GM12878 (cell line): ENCODE measurements around the gene TRIM4. TPM values are rescaled to one million over a fixed set of nuclear protein-coding genes. Genes with fewer than 3 reads are reported as not detected.

Source experiments
- ATAC-seq: fragments of 200-7000 bp; cut with Tn5 transposase; 3 replicates; pipeline ENCODE4 v1.9.1; 2020; ENCODE audit warnings: mild to moderate bottlenecking, moderate library complexity
- BruUV-seq: library from RNA; stranded (reverse); fragments of 400-500 nt; replicated peaks from 2 replicates; lab custom pipeline; 2021; lab: Mats Ljungman, UMichigan
- CTCF ChIA-PET: fragments of 300-600 bp; sonication (Branson Sonifier 250); formaldehyde crosslinking; extraction: SDS; loops from one replicate; lab custom pipeline; 2021; ENCODE audit warnings: inconsistent platforms; lab: Yijun Ruan, JAX
- POLR2A ChIA-PET: fragments of 350-600 bp; formaldehyde crosslinking; extraction: SDS; loops from one replicate; lab custom pipeline; 2021; ENCODE audit warnings: inconsistent platforms; lab: Charles Lee
- RAD21 ChIA-PET: fragments of 300-600 bp; sonication (Branson Sonifier 250); formaldehyde crosslinking; loops from one replicate; lab custom pipeline; 2023; ENCODE audit warnings: antibody characterized with exemption; ENCODE audit not compliant: unreplicated experiment; lab: Charles Lee
- SMC1A ChIA-PET: fragments of 300-600 bp; sonication (Branson Sonifier 250); formaldehyde crosslinking; loops from one replicate; lab custom pipeline; 2023; ENCODE audit not compliant: unreplicated experiment, uncharacterized antibody; lab: Charles Lee
- DNase-seq: peaks from one replicate; pipeline ENCODE4 v3.0.0-alpha.2; 2011; ENCODE audit warnings: low read depth, low spot score
- FAIRE-seq: peaks from 3 replicates; lab custom pipeline; 2011; peaks lifted over from hg19 to GRCh38; lab: Jason Lieb, UNC
- H2AFZ ChIP-seq: 2 replicates; pipeline ENCODE4 v1.6.0; 2011; ENCODE audit warnings: low read depth, low read length, control low read depth; ENCODE audit not compliant: control insufficient read depth
- H3K27ac ChIP-seq: 2 replicates; pipeline ENCODE4 v1.5.1; 2011; ENCODE audit warnings: control low read depth; ENCODE audit not compliant: control insufficient read depth, insufficient read depth
- H3K27me3 ChIP-seq, 2 experiments: replicated peaks in 1 of 2; 2 replicates each; pipeline versions ENCODE4 v1.6.0 to v1.6.1; 2011; ENCODE audit warnings: low read length in 1 of 2; ENCODE audit not compliant: control insufficient read depth in 2 of 2, insufficient read depth in 2 of 2
- H3K36me3 ChIP-seq, 2 experiments: 2 replicates each; pipeline ENCODE4 v1.5.1; 2011; ENCODE audit warnings: low read length in 1 of 2; ENCODE audit not compliant: control insufficient read depth in 2 of 2, insufficient read depth in 2 of 2
- H3K4me1 ChIP-seq: 2 replicates; pipeline ENCODE4 v1.6.1; 2011; ENCODE audit warnings: mild to moderate bottlenecking, low read length, moderate library complexity, mixed read lengths; ENCODE audit not compliant: control insufficient read depth, insufficient read depth
- H3K4me2 ChIP-seq: 2 replicates; pipeline ENCODE4 v1.6.0; 2011; ENCODE audit warnings: control low read depth; ENCODE audit not compliant: control insufficient read depth, insufficient read depth
- H3K4me3 ChIP-seq: fragments of 200-600 bp; sonication (generic); 2 replicates; pipeline ENCODE4 v1.5.1; 2016
- H3K79me2 ChIP-seq: 2 replicates; pipeline ENCODE4 v1.6.0; 2011; ENCODE audit warnings: low read length; ENCODE audit not compliant: control insufficient read depth, insufficient read depth
- H3K9ac ChIP-seq: 2 replicates; pipeline ENCODE4 v1.8.0; 2011; ENCODE audit warnings: low read length, control low read depth, mixed read lengths; ENCODE audit not compliant: control insufficient read depth, insufficient read depth
- H3K9me3 ChIP-seq: replicated peaks from 3 replicates; pipeline ENCODE4 v1.5.1; 2011; ENCODE audit warnings: mild to moderate bottlenecking, low read length; ENCODE audit not compliant: control insufficient read depth, insufficient read depth
- H4K20me1 ChIP-seq: 2 replicates; pipeline ENCODE4 v1.6.0; 2011; ENCODE audit not compliant: control insufficient read depth, insufficient read depth
- CBX3 ChIP-seq: fragments of 200-600 bp; sonication (generic); IDR thresholded peaks from 2 replicates; pipeline ENCODE4 v1.6.1; 2016; ENCODE audit warnings: low read depth, borderline replicate concordance
- CEBPB ChIP-seq, 2 experiments: fragments of 150-350 bp in 1 of 2; IDR thresholded peaks; 2 replicates each; pipeline ENCODE4 v1.6.1; 2012 to 2014; ENCODE audit warnings: low read depth in 2 of 2, low read length in 2 of 2, borderline replicate concordance in 1 of 2, inconsistent platforms in 1 of 2
- CHD2 ChIP-seq: IDR thresholded peaks from 2 replicates; pipeline ENCODE4 v1.6.1; 2011; ENCODE audit warnings: low read depth, low read length, improper control_type of control experiment, borderline replicate concordance
- CHD4 ChIP-seq: fragments of 200-600 bp; sonication (generic); IDR thresholded peaks from 2 replicates; pipeline ENCODE4 v1.6.1; 2016; ENCODE audit warnings: mild to moderate bottlenecking
- EGR1 ChIP-seq, 2 experiments: IDR thresholded peaks; 1 replicate in 1 of 2; 2 replicates in 1 of 2; pipeline ENCODE4 v1.6.1; 2011 to 2012; ENCODE audit warnings: low read depth in 2 of 2, low read length in 2 of 2, borderline replicate concordance in 1 of 2, mild to moderate bottlenecking in 1 of 2, moderate library complexity in 1 of 2
- HCFC1 ChIP-seq: fragments of 150-350 bp; IDR thresholded peaks from 2 replicates; pipeline ENCODE4 v1.6.1; 2014; ENCODE audit warnings: low read length
- MEF2A ChIP-seq: IDR thresholded peaks from 2 replicates; pipeline ENCODE4 v1.6.1; 2011; ENCODE audit warnings: low read depth, mild to moderate bottlenecking, low read length, moderate library complexity; ENCODE audit not compliant: insufficient read depth
- NFYA ChIP-seq: IDR thresholded peaks from 2 replicates; pipeline ENCODE4 v1.6.1; 2011; ENCODE audit warnings: low read depth, mild to moderate bottlenecking, low read length, improper control_type of control experiment, borderline replicate concordance
- SPI1 ChIP-seq: IDR thresholded peaks from 2 replicates; pipeline ENCODE4 v1.6.1; 2011; ENCODE audit warnings: low read depth, mild to moderate bottlenecking, low read length, moderate library complexity, borderline replicate concordance; ENCODE audit not compliant: insufficient read depth
- ZBED1 ChIP-seq: IDR thresholded peaks from 2 replicates; pipeline ENCODE4 v1.6.1; 2016; ENCODE audit warnings: borderline replicate concordance
- WGBS: methylation state at CpG from one replicate; pipeline ENCODE4 v1.1.6; 2016; ENCODE audit warnings: low lambda C conversion rate; ENCODE audit not compliant: insufficient replicate concordance, insufficient coverage; ENCODE audit errors: missing lambda C conversion rate; 5-methylcytosine and 5-hydroxymethylcytosine counted together
- in situ Hi-C: fragments of 300-500 bp; cut with MboI; formaldehyde crosslinking; loops from 9 replicates; pipeline ENCODE4 v1.14.3; 2018; ENCODE audit warnings: mixed read lengths
- intact Hi-C: fragments of 100-400 bp; cut with micrococcal nuclease; formaldehyde crosslinking; loops from one replicate; pipeline ENCODE4 v1.14.2; 2022; ENCODE audit not compliant: unreplicated experiment
- polyA plus RNA-seq, 11 experiments: library from polyadenylated mRNA; depleted of rRNA in 4 of 11; unstranded in 6 of 11; stranded (reverse) in 5 of 11; fragments of >200 nt; fragmentation: Nextera tagmentation in 4 of 11; fragmentation: Illumina TruSeq in 1 of 11; extraction: Ambion mirVana in 4 of 11; extraction: Trizol in 1 of 11; gene quantifications; 1 replicate in 1 of 11; 2 replicates in 10 of 11; pipeline versions ENCODE4 v1.2.1 to v1.2.3, GENCODE V29; 2011 to 2016; ENCODE audit warnings: inconsistent platforms in 2 of 11, missing spikeins in 2 of 11, low read depth in 1 of 11
- total RNA-seq, 4 experiments: library from RNA; depleted of rRNA in 3 of 4; stranded (reverse); fragments of >200 nt in 3 of 4; fragmentation: Illumina TruSeq in 1 of 4; extraction: Trizol in 1 of 4; gene quantifications; 2 replicates each; pipeline versions ENCODE4 v1.2.1 to v1.2.3, GENCODE V29; 2013 to 2021
- TF ChIP-seq, protein P1 (sequence below): fragments of 450-650 bp; IDR thresholded peaks from 2 replicates; pipeline ENCODE4 v1.6.1; 2017; ENCODE audit warnings: low read depth, mild to moderate bottlenecking, moderate library complexity

TRIM4 gene
- total and polyA plus RNA-seq, 10 of the 15 experiments (the other 5 are each of a cell fraction or from before 2014, with no cell fraction given), result 4.8 to 21.8 (median 17.9) TPM

DNA sequence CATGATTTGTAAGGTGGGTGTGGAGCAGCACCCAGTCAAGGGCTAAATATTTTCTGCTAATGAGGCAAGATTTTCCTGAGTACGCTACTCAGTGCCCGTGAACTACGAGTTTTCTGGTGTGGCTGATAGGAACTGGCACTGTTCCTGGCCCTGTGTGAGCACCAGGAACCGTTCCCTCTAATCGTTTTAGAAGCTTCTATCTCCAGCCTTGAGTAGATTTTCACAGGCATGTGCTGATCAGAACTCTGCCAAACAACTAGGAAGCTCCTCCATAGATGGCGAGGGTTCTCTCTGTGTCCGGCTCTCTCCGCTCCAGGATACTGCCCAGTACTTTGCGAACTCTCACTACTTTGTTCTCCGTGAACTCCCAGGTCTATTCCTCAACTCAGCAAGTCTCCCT is 17.7 kb downstream of the TRIM4 start:
- ChIA-PET POLR2A (no interaction called here), CTCF (no interaction called here), SMC1A (no interaction called here), RAD21 (no interaction called here)
- 98% methylated on average over 10 of the region's 10 CpGs for whole genome bisulfite sequencing
- no peak overlapping the region for H3K4me3 ChIP-seq
- H3K36me3 ChIP-seq, result peaks cover 10 to 31% of the 10 kb centered on the region in 2 experiments; a peak in 3 of 4 replicates
- no peaks in the 10 kb centered on the region for H4K20me1 ChIP-seq
- FAIRE-seq (no peak), ATAC-seq (no peak), DNase-seq (no peak)
- no TSS peak for BruUV-seq
- no peak overlapping the region for H2AFZ ChIP-seq
- H3K27me3 ChIP-seq, result no peaks in the 10 kb centered on the region
- intact Hi-C loops (no loop called here), in situ Hi-C loops (no loop called here)
- no peak overlapping the region for H3K4me2 ChIP-seq
- no peaks in the 10 kb centered on the region for H3K79me2 ChIP-seq
- no peak overlapping the region for H3K9ac ChIP-seq
- H3K27ac ChIP-seq, result no peak overlapping the region
- no peaks in the 10 kb centered on the region for H3K9me3 ChIP-seq
- peaks cover 8% of the 10 kb centered on the region for H3K4me1 ChIP-seq
- TF ChIP-seq CHD2 (no peak), EGR1 (IDR thresholded peaks at IDR 0.05; ENCODE audit: borderline replicate concordance in 1 of 2, low read depth in 2 of 2, low read length in 2 of 2) (no peak), NFYA (no peak), MEF2A (no peak), CEBPB (IDR thresholded peaks at IDR 0.05; ENCODE audit: borderline replicate concordance in 1 of 2, low read depth in 2 of 2, low read length in 2 of 2) (no peak), ZBED1 (no peak), CBX3 (no peak), HCFC1 (no peak), CHD4 (no peak), SPI1 (no peak)
- TF ChIP-seq, protein P1, sequence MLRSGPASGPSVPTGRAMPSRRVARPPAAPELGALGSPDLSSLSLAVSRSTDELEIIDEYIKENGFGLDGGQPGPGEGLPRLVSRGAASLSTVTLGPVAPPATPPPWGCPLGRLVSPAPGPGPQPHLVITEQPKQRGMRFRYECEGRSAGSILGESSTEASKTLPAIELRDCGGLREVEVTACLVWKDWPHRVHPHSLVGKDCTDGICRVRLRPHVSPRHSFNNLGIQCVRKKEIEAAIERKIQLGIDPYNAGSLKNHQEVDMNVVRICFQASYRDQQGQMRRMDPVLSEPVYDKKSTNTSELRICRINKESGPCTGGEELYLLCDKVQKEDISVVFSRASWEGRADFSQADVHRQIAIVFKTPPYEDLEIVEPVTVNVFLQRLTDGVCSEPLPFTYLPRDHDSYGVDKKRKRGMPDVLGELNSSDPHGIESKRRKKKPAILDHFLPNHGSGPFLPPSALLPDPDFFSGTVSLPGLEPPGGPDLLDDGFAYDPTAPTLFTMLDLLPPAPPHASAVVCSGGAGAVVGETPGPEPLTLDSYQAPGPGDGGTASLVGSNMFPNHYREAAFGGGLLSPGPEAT, result no peak
